ENCODE data around the gene PRRC2C. TPM values are rescaled to one million over a fixed set of nuclear protein-coding genes. Genes with fewer than 3 reads are reported as not detected.
"Not testable (repeated sequence)": the region's sequence is repeated elsewhere in the genome, so short reads cannot be mapped to it uniquely, and the experiment has no call there.

PRRC2C gene
- total RNA-seq, 1 donor: 179 TPM

DNA sequence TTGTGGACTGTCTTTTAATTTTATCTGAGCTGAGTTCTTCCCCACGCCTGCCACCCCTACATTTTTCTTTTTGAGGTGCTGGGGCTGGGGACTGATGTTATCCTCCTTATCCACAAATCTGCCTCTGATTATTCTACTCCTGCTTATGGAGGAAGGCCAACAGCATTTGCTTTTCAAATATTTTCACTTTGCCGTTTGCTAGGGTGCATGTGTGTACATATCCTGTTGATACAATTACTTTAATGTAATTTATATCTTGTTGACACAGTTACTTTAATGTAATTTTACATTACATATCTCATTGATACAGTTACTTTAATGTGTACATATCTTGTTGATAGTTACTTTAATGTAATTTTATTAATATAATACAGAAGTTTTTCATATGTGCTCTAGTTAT is 36.2 kb downstream of the PRRC2C start:
- Histone ChIP-seq H3K4me1 (ENCODE audit: insufficient read depth, low read length) (no peaks in the 10 kb centered on the region), H3K27me3 (ENCODE audit: insufficient read depth, low read length) (no peaks in the 10 kb centered on the region), H3K9me3 (ENCODE audit: low read depth, low read length) (no peaks in the 10 kb centered on the region), H3K4me3 (ENCODE audit: low read length) (no peak overlapping the region)

DNA sequence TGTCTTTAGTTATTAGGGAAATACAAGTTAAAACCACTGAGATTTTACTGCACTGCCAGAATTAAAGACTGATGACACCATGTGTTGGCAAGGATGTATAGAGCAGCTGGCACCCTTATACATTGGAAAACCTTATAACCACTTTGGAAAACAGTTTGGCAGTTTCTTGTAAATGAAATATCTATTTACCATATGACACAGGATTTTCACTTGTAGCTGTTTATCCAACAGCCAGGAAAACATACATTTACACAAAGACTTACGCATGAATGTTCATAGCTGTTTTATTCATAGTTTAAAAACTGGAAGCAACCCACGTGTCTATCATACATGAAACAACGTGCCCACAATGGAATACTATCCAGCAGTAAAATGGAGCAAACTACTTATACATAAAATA is 45.3 kb downstream of the PRRC2C start:
- Histone ChIP-seq H3K9me3 (ENCODE audit: low read depth, low read length) (no peaks in the 10 kb centered on the region), H3K4me1 (ENCODE audit: insufficient read depth, low read length) (no peaks in the 10 kb centered on the region), H3K4me3 (ENCODE audit: low read length) (no peak overlapping the region), H3K27me3 (ENCODE audit: insufficient read depth, low read length) (no peaks in the 10 kb centered on the region)

DNA sequence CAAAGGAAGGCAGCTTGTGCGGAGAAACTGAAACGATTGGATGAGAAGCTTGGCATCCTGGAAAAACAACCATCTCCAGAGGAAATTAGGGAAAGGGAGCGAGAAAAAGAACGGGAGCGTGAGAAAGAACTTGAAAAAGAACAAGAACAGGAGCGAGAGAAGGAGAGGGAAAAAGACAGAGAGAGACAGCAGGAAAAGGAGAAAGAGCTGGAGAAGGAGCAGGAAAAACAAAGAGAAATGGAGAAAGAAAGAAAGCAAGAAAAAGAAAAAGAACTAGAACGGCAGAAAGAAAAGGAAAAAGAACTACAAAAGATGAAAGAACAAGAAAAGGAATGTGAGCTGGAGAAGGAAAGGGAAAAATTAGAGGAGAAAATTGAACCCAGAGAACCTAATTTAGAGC is 47.2 kb downstream of the PRRC2C start:
- no peaks in the 10 kb centered on the region for H3K27me3 ChIP-seq (ENCODE audit: insufficient read depth, low read length)
- H3K9me3 ChIP-seq (ENCODE audit: low read depth, low read length): no peaks in the 10 kb centered on the region
- no peak overlapping the region for H3K4me3 ChIP-seq (ENCODE audit: low read length)
- no peaks in the 10 kb centered on the region for H3K4me1 ChIP-seq (ENCODE audit: insufficient read depth, low read length)

DNA sequence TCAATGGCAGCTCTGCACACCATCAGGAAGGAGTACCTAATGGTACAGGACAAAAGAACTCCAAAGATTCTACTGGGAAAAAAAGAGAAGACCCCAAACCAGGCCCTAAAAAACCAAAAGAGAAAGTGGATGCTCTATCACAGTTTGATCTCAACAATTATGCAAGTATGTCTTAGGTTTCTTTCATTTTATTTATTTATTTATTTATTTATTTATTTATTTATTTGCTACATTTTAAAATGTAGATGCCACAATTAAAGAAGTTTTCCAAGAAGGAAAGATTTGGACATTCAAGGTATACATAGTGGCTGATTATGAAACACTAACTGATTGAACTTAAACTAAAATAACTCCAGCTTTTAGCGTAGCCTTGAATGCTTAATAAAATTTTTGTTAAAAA is 60.2 kb downstream of the PRRC2C start:
- Histone ChIP-seq H3K4me3 (ENCODE audit: low read length) (no peak overlapping the region), H3K4me1 (ENCODE audit: insufficient read depth, low read length) (no peaks in the 10 kb centered on the region), H3K27me3 (ENCODE audit: insufficient read depth, low read length) (no peaks in the 10 kb centered on the region), H3K9me3 (ENCODE audit: low read depth, low read length) (no peaks in the 10 kb centered on the region)

DNA sequence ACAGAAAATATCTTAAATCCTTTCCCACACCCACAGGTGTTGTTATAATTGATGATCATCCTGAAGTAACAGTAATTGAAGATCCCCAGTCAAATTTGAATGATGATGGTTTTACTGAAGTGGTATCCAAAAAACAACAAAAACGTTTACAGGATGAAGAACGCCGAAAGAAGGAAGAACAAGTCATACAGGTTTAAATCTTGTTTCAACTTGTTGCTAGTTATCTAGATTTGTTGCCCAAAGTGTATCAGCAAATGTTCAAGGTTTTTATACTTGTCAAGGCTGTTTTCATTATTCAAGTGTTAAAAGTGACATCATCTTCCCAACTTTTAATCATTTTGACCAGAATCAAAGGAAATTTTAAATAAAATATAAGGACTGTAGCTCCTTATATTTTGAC is 64.7 kb downstream of the PRRC2C start:
- Histone ChIP-seq H3K9me3 (ENCODE audit: low read depth, low read length) (no peaks in the 10 kb centered on the region), H3K4me3 (ENCODE audit: low read length) (no peak overlapping the region), H3K27me3 (ENCODE audit: insufficient read depth, low read length) (no peaks in the 10 kb centered on the region), H3K4me1 (ENCODE audit: insufficient read depth, low read length) (no peaks in the 10 kb centered on the region)

DNA sequence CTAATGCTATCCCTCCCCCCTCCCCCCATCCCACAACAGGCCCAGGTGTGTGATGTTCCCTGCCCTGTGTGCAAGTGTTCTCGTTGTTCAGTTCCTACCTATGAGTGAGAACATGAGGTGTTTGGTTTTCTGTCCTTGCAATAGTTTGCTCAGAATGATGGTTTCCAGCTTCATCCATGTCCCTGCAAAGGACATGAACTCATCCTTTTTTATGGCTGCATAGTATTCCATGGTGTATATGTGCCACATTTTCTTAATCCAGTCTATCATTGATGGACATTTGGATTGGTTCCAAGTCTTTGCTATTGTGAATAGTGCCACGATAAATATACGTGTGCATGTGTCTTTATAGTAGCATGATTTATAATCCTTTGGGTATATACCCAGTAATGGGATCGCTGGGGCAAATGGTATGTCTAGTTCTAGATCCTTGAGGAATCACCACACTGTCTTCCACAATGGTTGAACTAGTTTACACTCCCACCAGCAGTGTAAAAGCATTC is 65.3 kb downstream of the PRRC2C start:
- H3K4me1 ChIP-seq (ENCODE audit: insufficient read depth, low read length); H3K27me3 ChIP-seq (ENCODE audit: insufficient read depth, low read length); H3K4me3 ChIP-seq (ENCODE audit: low read length): not testable (repeated sequence)

DNA sequence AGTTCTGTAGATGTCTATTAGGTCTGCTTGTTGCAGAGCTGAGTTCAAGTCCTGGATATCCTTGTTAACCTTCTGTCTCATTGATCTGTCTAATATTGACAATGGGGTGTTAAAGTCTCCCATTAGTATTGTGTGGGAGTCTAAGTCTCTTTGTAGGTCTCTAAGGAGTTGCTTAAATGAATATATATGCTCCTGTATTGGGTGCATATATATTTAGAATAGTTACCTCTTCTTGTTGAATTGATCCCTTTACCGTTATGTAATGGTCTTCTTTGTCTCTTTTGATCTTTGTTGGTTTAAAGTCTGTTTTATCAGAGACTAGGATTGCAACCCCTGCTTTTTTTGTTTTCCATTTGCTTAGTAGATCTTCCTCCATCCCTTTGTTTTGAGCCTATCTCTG is 68.6 kb downstream of the PRRC2C start:
- H3K4me3 ChIP-seq (ENCODE audit: low read length); H3K9me3 ChIP-seq (ENCODE audit: low read depth, low read length); H3K4me1 ChIP-seq (ENCODE audit: insufficient read depth, low read length); H3K27me3 ChIP-seq (ENCODE audit: insufficient read depth, low read length): not testable (repeated sequence)

More for the DNA sequence above, 65.3 kb downstream of the PRRC2C start:
- not testable (repeated sequence) for H3K9me3 ChIP-seq (ENCODE audit: low read depth, low read length)

DNA sequence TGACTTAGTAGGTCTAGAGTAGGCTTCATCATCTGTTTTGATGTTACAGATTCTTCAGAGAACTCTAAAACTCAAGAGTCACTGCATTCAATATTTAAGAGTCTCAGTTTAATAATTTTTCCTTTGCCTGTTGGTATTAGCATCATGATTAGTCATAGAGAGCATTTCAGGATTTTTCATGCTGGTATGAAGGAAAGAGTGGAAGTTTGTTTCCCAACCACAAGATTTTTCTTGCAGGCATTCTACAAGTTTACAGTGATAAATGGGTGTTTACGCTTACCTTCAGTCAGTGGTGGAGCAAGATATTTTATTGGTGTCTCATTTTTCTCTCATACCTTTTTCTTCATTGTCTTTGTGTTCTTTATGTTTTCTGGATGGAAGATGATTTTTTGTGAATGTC is 78.3 kb downstream of the PRRC2C start:
- Histone ChIP-seq H3K27me3 (ENCODE audit: insufficient read depth, low read length) (no peaks in the 10 kb centered on the region), H3K4me1 (ENCODE audit: insufficient read depth, low read length) (no peaks in the 10 kb centered on the region), H3K9me3 (ENCODE audit: low read depth, low read length) (no peaks in the 10 kb centered on the region), H3K4me3 (ENCODE audit: low read length) (no peak overlapping the region)

DNA sequence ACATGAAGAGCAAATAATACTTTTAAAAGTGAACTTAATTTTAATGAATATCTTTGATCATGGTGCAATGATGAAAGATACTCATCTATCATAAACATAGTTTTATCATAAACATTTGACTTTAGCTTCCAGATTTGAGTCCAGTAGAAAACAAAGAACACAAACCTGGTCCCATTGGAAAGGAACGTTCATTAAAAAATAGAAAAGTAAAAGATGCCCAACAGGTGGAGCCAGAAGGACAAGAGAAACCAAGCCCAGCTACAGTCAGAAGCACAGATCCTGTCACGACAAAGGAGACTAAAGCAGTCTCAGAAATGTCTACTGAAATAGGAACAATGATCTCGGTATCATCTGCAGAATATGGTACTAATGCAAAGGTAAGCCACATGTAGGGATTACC is 81.1 kb downstream of the PRRC2C start:
- H3K4me3 ChIP-seq (ENCODE audit: low read length): no peak overlapping the region
- no peaks in the 10 kb centered on the region for H3K9me3 ChIP-seq (ENCODE audit: low read depth, low read length)
- no peaks in the 10 kb centered on the region for H3K4me1 ChIP-seq (ENCODE audit: insufficient read depth, low read length)
- no peaks in the 10 kb centered on the region for H3K27me3 ChIP-seq (ENCODE audit: insufficient read depth, low read length)

DNA sequence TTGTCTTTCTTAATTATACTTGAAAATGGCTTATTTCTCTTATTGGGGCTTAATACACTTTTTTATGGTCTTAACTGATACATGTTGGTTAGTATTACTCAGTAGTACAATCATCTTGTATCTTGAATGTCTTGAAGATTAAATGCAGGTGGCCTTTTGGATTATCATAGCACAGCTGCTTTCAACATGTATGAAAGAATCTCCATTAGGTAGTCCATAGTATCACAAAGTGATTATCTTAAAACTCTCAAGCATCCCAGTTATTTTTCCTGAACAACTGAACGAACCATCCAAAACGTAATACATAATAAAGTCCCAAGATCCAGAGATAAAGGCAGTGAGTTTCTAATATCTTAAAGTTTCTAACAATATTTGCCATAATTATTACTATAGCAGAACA is 85.0 kb downstream of the PRRC2C start:
- no peaks in the 10 kb centered on the region for H3K27me3 ChIP-seq (ENCODE audit: insufficient read depth, low read length)
- no peaks in the 10 kb centered on the region for H3K9me3 ChIP-seq (ENCODE audit: low read depth, low read length)
- no peak overlapping the region for H3K4me3 ChIP-seq (ENCODE audit: low read length)
- no peaks in the 10 kb centered on the region for H3K4me1 ChIP-seq (ENCODE audit: insufficient read depth, low read length)

DNA sequence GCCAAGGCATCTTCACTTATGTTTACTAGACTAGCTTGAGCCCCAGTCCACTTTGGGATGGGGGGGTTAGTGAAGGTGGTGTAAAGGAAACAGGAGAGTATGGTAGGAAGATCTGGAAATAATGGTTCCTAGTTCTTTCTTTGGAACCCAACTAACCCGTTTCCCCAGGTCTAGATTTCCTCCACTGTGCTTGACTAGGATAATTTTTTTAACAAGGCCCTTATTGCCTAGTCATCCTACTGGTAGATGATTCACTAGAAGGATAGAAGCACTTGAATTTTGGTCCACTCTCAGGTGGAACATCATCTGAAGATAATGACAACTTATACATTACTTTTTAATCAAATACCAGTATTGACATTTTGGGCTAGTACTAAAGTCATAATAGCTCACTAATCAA is 90.8 kb downstream of the PRRC2C start:
- H3K4me3 ChIP-seq (ENCODE audit: low read length): no peak overlapping the region
- H3K9me3 ChIP-seq (ENCODE audit: low read depth, low read length): no peaks in the 10 kb centered on the region
- no peaks in the 10 kb centered on the region for H3K4me1 ChIP-seq (ENCODE audit: insufficient read depth, low read length)
- no peaks in the 10 kb centered on the region for H3K27me3 ChIP-seq (ENCODE audit: insufficient read depth, low read length)

DNA sequence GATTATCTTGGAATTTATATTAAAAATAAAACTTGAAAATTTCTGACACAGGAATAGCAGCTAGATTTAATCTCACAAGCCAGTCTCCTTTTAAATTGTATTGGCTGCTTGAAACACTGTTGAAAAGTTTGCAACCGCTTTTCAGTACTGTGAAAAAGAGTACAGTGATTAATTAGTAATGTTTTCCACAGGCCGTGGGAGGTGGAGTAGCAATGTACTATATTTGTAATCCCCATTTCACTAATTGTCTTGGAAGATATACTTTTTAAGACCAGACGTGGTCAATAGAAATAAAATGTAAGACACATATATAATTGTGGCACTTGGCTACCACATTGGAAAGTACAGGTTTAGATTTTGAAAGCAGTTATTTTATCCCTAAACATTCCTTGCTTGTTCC is 95.9 kb downstream of the PRRC2C start:
- H3K27me3 ChIP-seq (ENCODE audit: insufficient read depth, low read length): no peaks in the 10 kb centered on the region
- no peaks in the 10 kb centered on the region for H3K4me1 ChIP-seq (ENCODE audit: insufficient read depth, low read length)
- no peaks in the 10 kb centered on the region for H3K9me3 ChIP-seq (ENCODE audit: low read depth, low read length)
- no peak overlapping the region for H3K4me3 ChIP-seq (ENCODE audit: low read length)

DNA sequence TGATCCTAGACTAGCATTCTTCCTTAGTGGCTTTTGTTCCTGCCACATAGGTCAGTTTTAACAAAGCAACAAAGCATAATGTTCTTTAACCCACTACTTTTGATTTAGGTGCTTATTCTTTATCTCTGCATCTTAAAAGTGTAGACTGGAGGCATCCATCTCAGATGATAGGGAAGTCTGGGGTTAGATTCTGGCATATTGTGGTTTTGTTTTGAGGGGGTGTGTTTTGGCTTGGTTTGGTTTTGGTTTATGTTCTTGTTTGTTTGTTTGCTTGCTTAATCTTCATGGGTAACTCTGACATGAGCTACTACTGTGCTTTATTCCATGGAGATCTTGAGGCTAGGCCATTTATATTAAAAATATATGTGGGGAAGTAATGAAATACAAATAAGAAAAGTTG is 96.4 kb downstream of the PRRC2C start:
- H3K4me3 ChIP-seq (ENCODE audit: low read length): no peak overlapping the region
- H3K4me1 ChIP-seq (ENCODE audit: insufficient read depth, low read length): no peaks in the 10 kb centered on the region
- no peaks in the 10 kb centered on the region for H3K9me3 ChIP-seq (ENCODE audit: low read depth, low read length)
- H3K27me3 ChIP-seq (ENCODE audit: insufficient read depth, low read length): no peaks in the 10 kb centered on the region

DNA sequence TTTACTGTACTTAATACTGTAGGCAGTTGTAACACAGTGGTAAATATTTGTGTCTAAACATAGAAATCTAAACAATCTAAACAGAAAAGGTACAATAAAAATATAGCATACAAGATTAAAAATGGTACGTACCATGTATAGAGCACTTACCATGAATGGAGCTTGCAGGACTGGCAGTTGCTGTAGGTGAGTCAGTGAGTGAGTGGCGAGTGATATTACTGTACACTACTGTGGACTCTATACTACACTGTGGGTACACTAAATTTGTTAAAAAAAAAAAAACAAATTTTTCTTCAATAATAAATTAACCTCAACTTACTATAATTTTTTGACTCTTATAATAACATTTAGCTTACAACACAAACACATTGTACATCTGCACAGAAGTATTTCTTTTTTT is 97.3 kb downstream of the PRRC2C start:
- Histone ChIP-seq H3K27me3 (ENCODE audit: insufficient read depth, low read length) (no peaks in the 10 kb centered on the region), H3K4me1 (ENCODE audit: insufficient read depth, low read length) (no peaks in the 10 kb centered on the region), H3K9me3 (ENCODE audit: low read depth, low read length) (no peaks in the 10 kb centered on the region), H3K4me3 (ENCODE audit: low read length) (no peak overlapping the region)

DNA sequence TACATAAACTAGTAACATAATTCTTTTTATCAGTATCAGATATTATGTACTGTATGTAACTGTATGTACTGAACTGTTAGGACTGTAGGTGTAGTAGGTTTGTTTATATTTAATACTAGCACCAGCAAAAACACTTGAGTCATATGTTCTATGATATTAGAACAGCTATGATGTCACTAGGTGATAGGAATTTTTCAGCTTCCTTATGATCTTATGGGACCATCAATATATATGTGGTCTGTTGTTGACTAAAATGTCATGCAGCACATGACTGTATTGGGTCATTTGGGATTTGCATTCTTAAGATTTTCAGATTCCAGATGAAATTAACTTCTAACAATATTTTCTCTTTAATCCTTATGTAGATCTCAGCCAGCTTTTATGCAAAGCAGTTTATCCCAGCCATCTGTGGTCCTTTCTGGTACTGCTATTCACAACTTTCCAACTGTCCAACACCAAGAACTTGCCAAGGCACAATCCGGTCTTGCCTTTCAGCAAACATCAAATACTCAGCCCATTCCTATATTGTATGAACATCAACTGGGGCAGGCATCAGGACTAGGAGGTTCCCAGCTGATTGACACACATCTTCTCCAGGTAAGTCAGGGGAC is 98.4 kb downstream of the PRRC2C start:
- no peaks in the 10 kb centered on the region for H3K4me1 ChIP-seq (ENCODE audit: insufficient read depth, low read length)

DNA sequence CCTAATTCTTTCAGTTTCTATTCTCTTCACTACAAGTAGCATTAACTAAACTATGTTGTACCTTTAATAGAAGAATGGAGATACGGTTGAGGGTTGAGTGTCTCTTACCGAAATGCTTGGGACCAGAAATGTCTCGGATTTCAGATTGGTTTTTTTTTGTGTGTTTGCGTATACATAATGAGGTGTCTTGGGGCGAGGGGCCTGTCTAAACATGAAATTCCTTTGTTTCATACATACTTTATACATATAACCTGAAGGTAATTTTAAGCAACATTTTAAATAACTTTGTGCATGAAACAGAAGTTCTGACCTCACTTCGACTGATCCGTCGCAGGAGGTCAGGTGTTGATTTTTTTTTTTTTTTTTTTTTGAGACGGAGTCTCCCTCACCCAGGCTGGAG is 100.4 kb downstream of the PRRC2C start:
- no peak overlapping the region for H3K4me3 ChIP-seq (ENCODE audit: low read length)
- H3K27me3 ChIP-seq (ENCODE audit: insufficient read depth, low read length): no peaks in the 10 kb centered on the region
- H3K4me1 ChIP-seq (ENCODE audit: insufficient read depth, low read length): no peaks in the 10 kb centered on the region
- H3K9me3 ChIP-seq (ENCODE audit: low read depth, low read length): no peaks in the 10 kb centered on the region

More for the DNA sequence above, 98.4 kb downstream of the PRRC2C start:
- Histone ChIP-seq H3K27me3 (ENCODE audit: insufficient read depth, low read length) (no peaks in the 10 kb centered on the region), H3K9me3 (ENCODE audit: low read depth, low read length) (no peaks in the 10 kb centered on the region), H3K4me3 (ENCODE audit: low read length) (no peak overlapping the region)
